ENCODE measurements around the gene PPARGC1A.

Gene PPARGC1A

GRCh38 chr4:23889814-23890341, at the start of gene PPARGC1A:
Gene PPARGC1A, minus strand, starts transcription at chr4:23890047. Its CDS starts 90 bp downstream, at chr4:23889957.
- peaks cover 59% of the 10 kb centered on the region for H3K4me1 ChIP-seq (ENCODE audit: insufficient read depth, low read length)
- peak within 1 kb of the TSS; percentile 44; the same call in 1 of the 2 replicates for H3K9ac ChIP-seq (ENCODE audit: low read depth, low read length)
- H3K27me3 ChIP-seq (ENCODE audit: insufficient read depth, low read length), result peaks cover 33% of the 10 kb centered on the region
- H3K27ac ChIP-seq (ENCODE audit: low read length), result no peak within 1 kb of the TSS
- no peaks in the 10 kb centered on the region for H3K36me3 ChIP-seq (ENCODE audit: insufficient read depth, low read depth, low read length)
- peak within 1 kb of the TSS; percentile 73 for H3K4me3 ChIP-seq (ENCODE audit: low read length)
- H3K9me3 ChIP-seq (ENCODE audit: insufficient read depth, low read depth, low read length), result no peaks in the 10 kb centered on the region

- Histone ChIP-seq H3K27ac (ENCODE audit: low read length) (no peak overlapping the region), H3K4me1 (ENCODE audit: insufficient read depth, low read length) (peaks cover 13% of the 10 kb centered on the region), H3K4me3 (ENCODE audit: low read length) (no peak overlapping the region), H3K27me3 (ENCODE audit: insufficient read depth, low read length) (no peaks in the 10 kb centered on the region), H3K36me3 (ENCODE audit: insufficient read depth, low read depth, low read length) (no peaks in the 10 kb centered on the region), H3K9me3 (ENCODE audit: insufficient read depth, low read depth, low read length) (no peaks in the 10 kb centered on the region), H3K9ac (ENCODE audit: low read depth, low read length) (no peak overlapping the region)
Observed at GRCh38 chr4:23938796-23939195, 48.9 kb upstream of the PPARGC1A start.

DNA sequence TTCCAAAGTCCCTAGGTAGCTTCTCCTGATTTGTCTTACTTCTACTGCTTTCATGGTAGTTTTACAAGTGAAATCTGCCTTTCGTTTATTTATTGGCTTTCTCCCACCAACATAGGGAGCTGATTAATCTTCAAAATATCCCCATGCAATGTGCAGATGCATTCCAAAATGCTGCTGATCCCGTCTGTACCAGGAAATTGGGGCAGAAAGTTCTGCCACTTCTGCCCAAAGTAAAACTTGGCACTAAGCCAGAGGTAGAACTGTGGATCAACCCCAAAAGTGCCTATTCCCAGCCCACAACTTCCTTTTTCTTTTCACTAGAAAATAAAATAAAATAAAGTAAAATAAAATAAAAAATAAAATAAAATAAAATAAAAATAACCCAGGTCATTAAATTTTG, 47.3 kb upstream of the PPARGC1A start:
- H3K9ac ChIP-seq (ENCODE audit: low read depth, low read length), result no peak overlapping the region

GRCh38 chr4:23934915-23935314, 45.1 kb upstream of the PPARGC1A start:
- peaks cover 45% of the 10 kb centered on the region for H3K4me1 ChIP-seq (ENCODE audit: insufficient read depth, low read length)
- no peaks in the 10 kb centered on the region for H3K9me3 ChIP-seq (ENCODE audit: insufficient read depth, low read depth, low read length)
- no peak overlapping the region for H3K9ac ChIP-seq (ENCODE audit: low read depth, low read length)
- no peak overlapping the region for H3K27ac ChIP-seq (ENCODE audit: low read length)
- H3K4me3 ChIP-seq (ENCODE audit: low read length), result no peak overlapping the region
- no peaks in the 10 kb centered on the region for H3K36me3 ChIP-seq (ENCODE audit: insufficient read depth, low read depth, low read length)
- no peaks in the 10 kb centered on the region for H3K27me3 ChIP-seq (ENCODE audit: insufficient read depth, low read length)

More for the DNA sequence above, 47.3 kb upstream of the PPARGC1A start:
- no peaks in the 10 kb centered on the region for H3K9me3 ChIP-seq (ENCODE audit: insufficient read depth, low read depth, low read length)
- H3K27me3 ChIP-seq (ENCODE audit: insufficient read depth, low read length), result no peaks in the 10 kb centered on the region
- no peaks in the 10 kb centered on the region for H3K36me3 ChIP-seq (ENCODE audit: insufficient read depth, low read depth, low read length)
- no peak overlapping the region for H3K4me3 ChIP-seq (ENCODE audit: low read length)
- H3K4me1 ChIP-seq (ENCODE audit: insufficient read depth, low read length), result peaks cover 27% of the 10 kb centered on the region
- no peak overlapping the region for H3K27ac ChIP-seq (ENCODE audit: low read length)

- Histone ChIP-seq H3K9ac (ENCODE audit: low read depth, low read length) (no peak overlapping the region; the same call in 1 of the 2 replicates), H3K27me3 (ENCODE audit: insufficient read depth, low read length) (no peaks in the 10 kb centered on the region), H3K36me3 (ENCODE audit: insufficient read depth, low read depth, low read length) (no peaks in the 10 kb centered on the region), H3K9me3 (ENCODE audit: insufficient read depth, low read depth, low read length) (no peaks in the 10 kb centered on the region), H3K4me1 (ENCODE audit: insufficient read depth, low read length) (peaks cover 51% of the 10 kb centered on the region), H3K4me3 (ENCODE audit: low read length) (no peak overlapping the region), H3K27ac (ENCODE audit: low read length) (no peak overlapping the region)
Observed at GRCh38 chr4:23934223-23934622, 44.4 kb upstream of the PPARGC1A start.

DNA sequence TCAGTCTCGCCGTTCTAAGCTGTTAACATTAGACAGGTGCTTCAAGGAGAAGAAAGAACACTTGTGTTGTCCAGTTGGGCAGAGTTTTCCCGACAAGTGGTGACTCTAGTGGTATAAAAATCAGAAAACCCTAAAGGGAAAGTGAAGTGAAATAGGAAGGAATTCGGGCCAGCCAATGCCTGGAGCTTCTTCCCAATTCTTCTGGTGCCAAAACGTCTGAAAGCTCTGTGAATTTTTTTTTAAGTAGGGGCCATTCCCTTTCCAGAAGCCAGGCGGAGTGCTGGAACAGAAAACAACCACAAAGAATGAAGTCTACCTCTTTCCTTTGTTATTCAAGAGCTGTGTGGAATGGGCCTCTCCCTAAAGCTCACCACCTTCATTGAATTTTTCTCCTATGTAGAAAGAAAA, 43.1 kb upstream of the PPARGC1A start:
- H3K4me1 ChIP-seq (ENCODE audit: insufficient read depth, low read length), result peaks cover 51% of the 10 kb centered on the region
- no peaks in the 10 kb centered on the region for H3K9me3 ChIP-seq (ENCODE audit: insufficient read depth, low read depth, low read length)
- no peaks in the 10 kb centered on the region for H3K27me3 ChIP-seq (ENCODE audit: insufficient read depth, low read length)
- H3K4me3 ChIP-seq (ENCODE audit: low read length), result peak overlapping the region; percentile 47
- no peaks in the 10 kb centered on the region for H3K36me3 ChIP-seq (ENCODE audit: insufficient read depth, low read depth, low read length)
- no peak overlapping the region for H3K27ac ChIP-seq (ENCODE audit: low read length)
- peak overlapping the region; percentile 43; the same call in 1 of the 2 replicates for H3K9ac ChIP-seq (ENCODE audit: low read depth, low read length)

DNA sequence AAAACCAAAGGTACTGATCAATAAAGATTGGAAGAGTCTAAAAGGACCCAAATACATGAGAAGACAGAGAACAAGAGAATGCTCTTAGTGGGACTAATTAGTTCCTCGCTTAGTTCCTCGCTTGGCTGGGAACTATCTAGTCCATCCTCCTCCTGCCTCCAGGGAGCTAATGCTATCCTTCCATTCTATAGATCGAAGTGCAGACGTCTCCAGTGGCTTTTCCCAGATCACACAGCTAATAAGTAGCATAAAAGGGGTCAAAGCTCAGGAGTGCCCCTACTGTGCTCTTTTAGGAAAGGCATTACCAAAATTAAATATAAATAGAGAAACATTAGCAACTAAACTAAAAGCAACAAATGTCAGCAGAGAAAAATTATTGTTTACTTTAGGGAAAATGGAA, 42.3 kb upstream of the PPARGC1A start:
- Histone ChIP-seq H3K27me3 (ENCODE audit: insufficient read depth, low read length) (no peaks in the 10 kb centered on the region), H3K9me3 (ENCODE audit: insufficient read depth, low read depth, low read length) (no peaks in the 10 kb centered on the region), H3K27ac (ENCODE audit: low read length) (no peak overlapping the region), H3K36me3 (ENCODE audit: insufficient read depth, low read depth, low read length) (no peaks in the 10 kb centered on the region), H3K4me1 (ENCODE audit: insufficient read depth, low read length) (peaks cover 51% of the 10 kb centered on the region), H3K9ac (ENCODE audit: low read depth, low read length) (no peak overlapping the region), H3K4me3 (ENCODE audit: low read length) (peak overlapping the region; percentile 8; the same call in 1 of the 2 replicates)

DNA sequence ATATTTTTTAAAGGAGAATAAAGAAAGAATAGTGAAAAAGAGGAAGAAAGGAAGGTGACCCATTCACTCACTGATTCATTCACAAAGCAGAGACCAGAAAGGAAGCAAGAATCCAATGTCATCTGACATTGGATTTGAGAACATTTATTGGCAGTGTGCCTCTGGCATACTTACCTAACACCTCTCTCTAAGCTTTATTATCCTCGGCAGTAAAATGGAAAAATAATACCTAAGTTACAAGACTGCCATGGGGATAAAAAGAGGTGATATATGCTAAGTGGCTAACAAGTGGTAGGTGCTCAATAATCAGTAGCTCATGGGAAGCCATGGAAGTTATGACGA, 41.6 kb upstream of the PPARGC1A start:
- Histone ChIP-seq H3K4me1 (ENCODE audit: insufficient read depth, low read length) (peaks cover 51% of the 10 kb centered on the region), H3K27ac (ENCODE audit: low read length) (no peak overlapping the region), H3K4me3 (ENCODE audit: low read length) (peak overlapping the region; percentile 8; the same call in 1 of the 2 replicates), H3K36me3 (ENCODE audit: insufficient read depth, low read depth, low read length) (no peaks in the 10 kb centered on the region), H3K27me3 (ENCODE audit: insufficient read depth, low read length) (no peaks in the 10 kb centered on the region), H3K9ac (ENCODE audit: low read depth, low read length) (no peak overlapping the region), H3K9me3 (ENCODE audit: insufficient read depth, low read depth, low read length) (no peaks in the 10 kb centered on the region)

DNA sequence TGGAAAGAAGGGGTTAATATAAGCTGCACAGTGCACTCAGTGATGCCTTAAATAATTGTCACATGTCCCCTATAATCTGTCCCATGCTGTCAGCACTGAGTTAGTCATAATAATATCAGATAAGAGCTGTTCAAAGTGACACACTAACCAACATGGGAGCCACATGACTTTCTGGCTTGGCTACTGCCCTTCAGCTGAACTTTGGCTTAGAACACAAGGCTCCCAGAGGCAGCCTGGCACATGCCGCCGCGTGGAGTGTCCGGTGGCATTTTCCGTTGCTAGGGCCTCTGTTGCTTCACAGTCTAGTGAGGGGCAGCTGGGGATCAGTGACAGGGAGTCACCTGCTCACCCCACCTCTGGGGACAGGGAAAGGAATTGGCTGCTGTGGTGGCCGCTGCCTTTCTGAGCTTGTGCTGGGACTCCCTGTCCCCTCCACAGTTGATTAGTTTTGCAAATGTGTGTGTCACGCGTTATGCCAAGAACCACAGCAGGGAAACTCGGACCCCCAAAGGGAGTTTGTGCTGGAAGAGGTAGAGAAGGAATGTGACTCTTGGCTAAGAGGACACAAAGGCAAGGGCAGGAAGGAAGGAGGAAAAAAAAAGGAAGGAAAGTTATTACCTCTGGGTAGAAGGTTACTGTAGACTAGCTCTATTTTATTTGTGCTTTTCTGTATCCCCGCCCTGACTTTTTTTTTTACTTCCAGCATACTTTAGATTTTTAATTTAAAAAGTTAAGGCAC, 41.1 kb upstream of the PPARGC1A start:
- Histone ChIP-seq H3K27me3 (ENCODE audit: insufficient read depth, low read length) (no peaks in the 10 kb centered on the region), H3K9ac (ENCODE audit: low read depth, low read length) (no peak overlapping the region), H3K4me3 (ENCODE audit: low read length) (no peak overlapping the region), H3K27ac (ENCODE audit: low read length) (no peak overlapping the region), H3K36me3 (ENCODE audit: insufficient read depth, low read depth, low read length) (no peaks in the 10 kb centered on the region), H3K4me1 (ENCODE audit: insufficient read depth, low read length) (peaks cover 51% of the 10 kb centered on the region), H3K9me3 (ENCODE audit: insufficient read depth, low read depth, low read length) (no peaks in the 10 kb centered on the region)

GRCh38 chr4:23929248-23929647, 39.4 kb upstream of the PPARGC1A start:
- no peak overlapping the region for H3K27ac ChIP-seq (ENCODE audit: low read length)

GRCh38 chr4:23924556-23924955, 34.7 kb upstream of the PPARGC1A start:
- no peak overlapping the region for H3K9ac ChIP-seq (ENCODE audit: low read depth, low read length)
- peaks cover 2% of the 10 kb centered on the region; the same call in 1 of the 2 replicates for H3K4me1 ChIP-seq (ENCODE audit: insufficient read depth, low read length)
- no peaks in the 10 kb centered on the region for H3K27me3 ChIP-seq (ENCODE audit: insufficient read depth, low read length)
- no peak overlapping the region for H3K27ac ChIP-seq (ENCODE audit: low read length)
- H3K4me3 ChIP-seq (ENCODE audit: low read length), result no peak overlapping the region
- H3K9me3 ChIP-seq (ENCODE audit: insufficient read depth, low read depth, low read length), result no peaks in the 10 kb centered on the region
- H3K36me3 ChIP-seq (ENCODE audit: insufficient read depth, low read depth, low read length), result no peaks in the 10 kb centered on the region

More at GRCh38 chr4:23929248-23929647, 39.4 kb upstream of the PPARGC1A start:
- Histone ChIP-seq H3K36me3 (ENCODE audit: insufficient read depth, low read depth, low read length) (no peaks in the 10 kb centered on the region), H3K9me3 (ENCODE audit: insufficient read depth, low read depth, low read length) (no peaks in the 10 kb centered on the region), H3K4me1 (ENCODE audit: insufficient read depth, low read length) (peaks cover 42% of the 10 kb centered on the region), H3K9ac (ENCODE audit: low read depth, low read length) (no peak overlapping the region), H3K4me3 (ENCODE audit: low read length) (no peak overlapping the region), H3K27me3 (ENCODE audit: insufficient read depth, low read length) (no peaks in the 10 kb centered on the region)

DNA sequence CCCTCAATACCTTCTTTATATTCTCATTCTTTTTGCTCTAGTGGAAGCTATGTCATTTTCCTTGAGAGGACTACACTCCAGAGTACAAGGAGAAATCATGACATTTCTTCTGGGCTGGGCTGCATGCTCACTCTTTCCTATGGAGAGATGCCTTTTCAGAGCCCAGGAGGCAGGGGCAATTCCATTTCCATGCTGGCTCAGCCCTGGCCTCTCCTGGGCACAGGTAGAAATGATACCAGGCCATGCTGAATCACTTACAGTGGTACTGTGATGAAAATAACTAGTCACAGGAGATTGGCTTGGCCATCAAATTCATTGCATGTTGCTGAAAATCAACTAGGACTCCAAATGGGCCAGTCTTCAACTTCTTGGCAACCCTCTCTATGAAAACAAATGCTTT, 34.0 kb upstream of the PPARGC1A start:
- no peak overlapping the region for H3K27ac ChIP-seq (ENCODE audit: low read length)
- H3K27me3 ChIP-seq (ENCODE audit: insufficient read depth, low read length), result no peaks in the 10 kb centered on the region
- no peaks in the 10 kb centered on the region for H3K9me3 ChIP-seq (ENCODE audit: insufficient read depth, low read depth, low read length)
- no peak overlapping the region for H3K9ac ChIP-seq (ENCODE audit: low read depth, low read length)
- no peaks in the 10 kb centered on the region for H3K4me1 ChIP-seq (ENCODE audit: insufficient read depth, low read length)
- no peaks in the 10 kb centered on the region for H3K36me3 ChIP-seq (ENCODE audit: insufficient read depth, low read depth, low read length)
- H3K4me3 ChIP-seq (ENCODE audit: low read length), result no peak overlapping the region
